NCI-H2196 treated with DMSO at 0.1 percent for 48 hours (cell line): Measurements from ENCODE around the gene METTL2A.
A peak's percentile ranks its signal among the peaks of the same experiment; 100 is the strongest.
"Not testable (repeated sequence)": the region's sequence is repeated elsewhere in the genome, so short reads cannot be mapped to it uniquely, and the experiment has no call there.

Experiments used
- DNase-seq: peaks from one replicate; lab custom pipeline; 2025; ENCODE audit not compliant: unreplicated experiment; lab: John Stamatoyannopoulos, UW

METTL2A gene

GRCh38 chr17:62470666-62471379 is 47.1 kb downstream of the METTL2A start:
- peak; percentile 68 for DNase-seq

- not testable (repeated sequence) for DNase-seq
These were observed 47.7 kb downstream of the METTL2A start for GRCh38 chr17:62471380-62471880.

- DNase-seq, result not testable (repeated sequence)
These were observed 49.6 kb downstream of the METTL2A start for GRCh38 chr17:62473030-62473982.

GRCh38 chr17:62477111-62477510 is 53.4 kb downstream of the METTL2A start:
- not testable (repeated sequence) for DNase-seq

- not testable (repeated sequence) for DNase-seq
These were observed 54.2 kb downstream of the METTL2A start for GRCh38 chr17:62477718-62478408.

- peak; percentile 48 for DNase-seq
These were observed 54.8 kb downstream of the METTL2A start, which contains the start of gene TLK2 for GRCh38 chr17:62478424-62478879. Gene TLK2 (plus strand): TSS chr17:62478825. CDS start chr17:62481126, 2,301 bp downstream.

GRCh38 chr17:62478880-62479638 is 55.4 kb downstream of the METTL2A start:
- DNase-seq, result not testable (repeated sequence)

GRCh38 chr17:62479639-62480258 is 56.1 kb downstream of the METTL2A start:
- not testable (repeated sequence) for DNase-seq

- DNase-seq, result not testable (repeated sequence)
These were observed 58.9 kb downstream of the METTL2A start for GRCh38 chr17:62482553-62482952.

GRCh38 chr17:62490990-62491389 is 67.3 kb downstream of the METTL2A start:
- not testable (repeated sequence) for DNase-seq

GRCh38 chr17:62493049-62493655 is 69.5 kb downstream of the METTL2A start:
- DNase-seq, result not testable (repeated sequence)

GRCh38 chr17:62494073-62494472 is 70.4 kb downstream of the METTL2A start:
- DNase-seq, result not testable (repeated sequence)

GRCh38 chr17:62496344-62496743 is 72.6 kb downstream of the METTL2A start:
- not testable (repeated sequence) for DNase-seq

GRCh38 chr17:62498796-62499195 is 75.1 kb downstream of the METTL2A start:
- not testable (repeated sequence) for DNase-seq
